HG03097 (cell line): ENCODE results near the gene ETV3L.

Experiments
- ATAC-seq: cut with Tn5 transposase; IDR thresholded peaks from one replicate; pipeline ENCODE4 v1.9.1; 2021; ENCODE audit not compliant: unreplicated experiment, low FRiP score

Gene ETV3L

DNA sequence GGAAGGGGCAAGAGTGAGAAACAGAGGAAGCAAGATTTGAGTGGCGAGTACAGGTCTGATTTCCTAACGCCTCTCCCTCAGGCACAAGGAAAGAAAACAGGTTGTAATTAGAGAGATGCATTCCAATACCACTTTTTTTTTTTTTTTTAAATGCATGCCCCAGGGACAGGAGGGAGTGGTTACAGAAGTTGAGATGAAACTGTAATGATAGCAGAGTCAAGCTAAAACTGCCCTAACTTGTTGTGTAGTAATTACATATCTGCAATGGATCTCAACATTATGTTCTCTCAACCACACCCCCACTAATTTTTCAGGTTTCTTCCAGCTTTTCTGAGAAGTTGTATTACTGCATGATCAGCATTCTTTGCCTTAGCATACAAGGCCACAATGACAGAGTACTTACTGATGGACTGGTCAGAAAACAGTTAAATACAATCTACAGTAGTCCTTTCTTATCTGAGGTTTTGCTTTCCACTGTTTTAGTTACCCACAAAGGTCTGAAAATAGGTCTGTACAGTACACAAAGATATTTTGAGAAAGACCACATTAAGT lies 33.1 kb upstream of the ETV3L start:
- no peak for ATAC-seq

DNA sequence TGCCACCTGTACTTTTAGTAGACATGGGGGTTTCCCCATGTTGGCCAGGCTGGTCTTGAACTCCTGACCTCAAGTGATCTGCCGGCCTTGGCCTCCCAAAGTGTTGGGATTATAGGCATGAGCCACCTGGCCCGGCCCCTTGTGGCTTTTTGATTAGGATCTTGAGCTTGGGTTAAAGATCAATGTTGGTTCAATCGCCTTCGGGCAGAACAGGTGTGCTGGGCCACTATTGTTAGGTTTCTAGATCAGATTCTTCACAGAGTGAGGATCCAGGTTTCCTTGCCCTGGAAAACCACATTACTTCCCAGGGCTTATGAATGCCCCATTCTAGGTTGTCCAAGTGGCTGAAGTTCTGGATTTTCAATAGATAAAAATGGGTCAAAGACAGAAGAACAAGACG lies 32.5 kb upstream of the ETV3L start:
- no peak for ATAC-seq

DNA sequence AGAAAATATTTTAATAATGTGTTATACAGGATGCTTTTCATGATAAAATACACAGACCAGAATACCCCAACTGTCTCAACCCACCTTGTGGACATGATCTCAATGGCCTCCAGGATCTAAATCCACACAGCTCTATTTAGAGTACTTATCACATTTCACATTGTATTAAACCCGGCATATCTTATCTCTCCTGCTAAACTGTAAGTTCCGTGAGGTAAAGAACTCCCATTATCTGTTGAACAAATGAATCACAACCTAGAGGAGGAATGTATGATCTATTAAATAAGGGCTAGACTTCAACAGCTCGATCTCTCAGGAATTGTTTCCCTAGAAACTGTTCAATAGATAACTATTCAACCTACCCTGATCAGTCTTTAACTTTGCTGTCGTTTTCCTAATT lies 31.7 kb upstream of the ETV3L start:
- no peak for ATAC-seq

DNA sequence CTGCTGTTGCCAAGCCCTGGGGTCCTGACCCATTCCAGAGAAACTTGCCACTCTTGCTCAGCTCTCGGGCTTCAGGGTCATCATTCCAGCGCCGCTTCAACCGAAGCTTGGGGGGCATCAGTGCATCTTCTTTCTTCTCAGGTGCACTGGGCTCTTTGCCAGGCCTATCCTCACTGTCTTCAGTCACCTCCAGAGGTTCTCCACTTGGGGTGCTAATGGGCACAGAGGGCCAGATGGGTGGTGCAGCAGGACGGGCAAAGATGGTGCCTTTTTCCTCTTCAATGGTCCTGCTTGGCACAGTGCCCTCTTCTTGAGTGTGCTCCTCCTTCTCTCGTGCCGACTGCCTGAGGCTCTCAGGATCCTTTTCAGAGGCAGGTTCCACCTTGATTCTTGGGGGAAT lies 25.2 kb upstream of the ETV3L start:
- ATAC-seq, result no peak

DNA sequence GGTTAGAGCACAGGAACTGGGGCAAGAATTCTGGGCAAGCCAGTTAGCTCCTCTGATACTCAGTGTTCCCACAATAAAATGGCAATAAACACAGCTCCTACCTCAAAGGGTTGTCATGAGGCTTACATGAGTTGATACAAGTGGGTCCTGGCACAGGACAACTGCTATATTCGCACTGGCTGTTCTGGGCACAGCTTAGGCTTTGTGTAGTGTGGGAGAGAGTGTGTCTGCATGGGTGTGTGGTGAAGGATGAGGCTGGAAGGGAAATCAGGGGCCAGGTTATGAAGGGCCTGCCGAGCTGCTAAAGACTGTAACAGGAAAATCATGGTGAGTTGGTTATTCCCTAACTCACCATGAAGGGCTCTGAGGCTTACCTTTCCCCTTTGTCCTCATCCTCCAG lies 19.8 kb upstream of the ETV3L start:
- no peak for ATAC-seq

DNA sequence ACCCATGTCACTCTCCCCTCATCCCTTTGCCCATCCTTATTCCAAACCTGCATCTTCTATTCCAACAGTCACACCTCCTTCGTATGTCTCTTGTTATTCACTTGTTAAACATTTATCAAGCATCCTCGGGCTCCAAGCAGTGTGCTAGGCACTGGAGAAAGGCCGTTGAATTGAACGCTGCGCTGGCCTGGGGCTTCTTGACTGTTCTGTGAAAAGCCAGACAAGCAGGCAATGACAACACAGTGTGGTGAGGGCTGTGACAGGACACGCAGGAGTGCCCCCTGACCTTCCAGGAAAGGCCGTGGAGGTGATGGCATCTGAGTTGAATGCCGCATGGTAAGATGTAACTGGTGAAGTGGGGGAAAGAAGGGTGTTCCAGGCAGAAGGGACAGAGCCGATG lies 19.4 kb upstream of the ETV3L start:
- ATAC-seq, result no peak

DNA sequence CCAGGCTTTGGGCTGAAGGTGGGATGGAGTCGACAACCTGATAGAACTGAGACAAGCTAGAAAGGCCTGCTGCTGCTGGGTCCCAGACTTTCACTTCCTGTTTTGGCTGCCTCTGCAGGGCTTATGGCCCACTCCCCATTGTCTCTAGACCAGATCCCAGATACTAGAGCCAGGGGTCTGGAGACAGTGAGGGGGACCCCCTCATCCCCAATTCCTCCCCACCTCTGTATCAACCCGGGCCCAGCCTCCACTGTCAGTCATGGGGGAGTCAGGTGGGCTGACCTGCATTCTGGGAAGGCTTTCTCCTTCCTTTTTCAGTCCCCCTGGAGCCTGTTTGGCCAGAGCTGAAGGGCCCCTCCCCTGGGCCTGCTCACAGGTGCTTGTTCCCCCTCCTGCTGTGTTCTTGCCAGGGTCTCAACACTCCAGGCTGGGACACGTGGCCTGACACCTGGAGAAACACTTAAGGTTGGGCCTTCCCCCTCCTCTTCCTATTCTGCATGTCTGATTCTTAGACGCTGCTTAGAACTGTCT lies 18.0 kb upstream of the ETV3L start:
- ATAC-seq, result no peak

DNA sequence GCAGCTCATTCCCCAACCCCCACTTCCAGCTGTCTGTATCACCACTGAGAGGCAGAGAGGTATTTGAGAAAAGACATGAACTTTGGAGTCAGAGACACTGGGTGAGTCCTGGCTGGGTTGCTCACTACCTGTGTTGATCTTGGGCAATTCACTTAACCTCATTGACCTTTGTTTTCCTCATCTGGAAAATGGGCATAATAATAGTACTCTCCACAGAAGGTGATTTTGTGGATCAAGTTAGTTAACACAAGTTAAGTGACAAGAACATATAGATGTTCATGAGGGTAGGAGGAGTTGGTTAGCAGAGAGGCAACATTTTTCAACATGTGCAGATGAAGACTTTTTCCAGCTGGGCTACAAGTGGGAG lies 17.1 kb upstream of the ETV3L start:
- no peak for ATAC-seq

DNA sequence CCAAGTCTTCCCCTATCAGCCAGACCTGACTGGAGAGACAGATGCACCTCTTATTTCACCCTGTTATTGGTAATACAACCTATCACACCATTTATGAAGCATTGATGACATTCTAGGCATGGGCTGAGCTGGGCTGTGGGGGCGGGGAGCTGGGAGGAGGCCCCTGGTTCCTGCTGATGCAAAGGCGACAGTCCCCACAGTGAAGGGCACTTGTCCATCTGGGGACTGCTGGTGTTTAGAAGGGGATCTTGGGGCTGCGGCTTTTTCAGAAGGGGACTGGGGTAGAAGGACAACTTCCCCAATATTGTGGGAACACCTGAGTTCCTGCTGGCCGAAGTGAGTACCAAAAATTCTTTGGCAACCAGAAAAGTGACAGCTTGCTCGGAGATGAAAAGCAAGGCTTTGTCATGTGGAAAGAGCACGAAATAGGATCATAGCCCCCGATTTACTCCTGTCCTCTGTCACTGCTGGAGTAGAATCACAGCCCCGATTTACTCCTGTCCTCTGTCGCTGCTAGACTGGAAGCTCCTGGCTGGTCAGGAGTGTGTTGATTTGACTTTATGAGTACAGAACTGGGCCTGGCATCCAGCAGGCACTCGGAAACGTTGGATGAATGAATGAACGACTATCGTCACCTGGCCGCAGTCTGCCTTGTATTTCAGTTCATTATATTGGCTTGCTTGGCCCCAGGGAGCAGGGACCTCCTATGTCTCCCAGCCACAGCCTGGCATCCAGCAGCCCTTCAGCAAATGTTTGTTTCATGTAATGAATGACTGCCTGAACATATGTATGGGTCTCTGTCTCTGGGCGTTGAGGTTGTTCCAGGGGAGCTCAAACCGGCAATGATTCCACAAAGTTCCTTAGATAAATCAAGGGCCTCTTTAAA lies 16.5 kb upstream of the ETV3L start:
- ATAC-seq, result no peak

DNA sequence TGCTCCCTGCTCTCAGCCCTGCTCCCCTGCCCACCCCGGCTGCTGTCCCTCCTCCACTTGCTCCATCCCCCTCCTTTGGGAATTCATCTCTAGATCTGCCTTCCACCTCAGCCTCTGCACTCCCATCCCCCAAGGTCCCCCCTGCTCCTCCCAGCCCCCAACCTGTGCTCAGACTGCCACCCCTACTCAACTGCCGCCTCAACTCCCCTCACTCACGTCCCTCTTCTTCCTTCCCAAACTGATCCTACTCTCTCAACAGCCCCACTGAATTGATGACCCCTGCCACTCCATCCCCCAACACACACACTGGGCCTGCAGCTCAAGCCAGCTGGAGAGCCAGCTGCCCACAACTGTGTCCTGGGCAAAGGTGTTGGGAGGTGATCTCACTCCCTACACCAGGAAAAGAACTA lies 15.8 kb upstream of the ETV3L start:
- ATAC-seq, result no peak

DNA sequence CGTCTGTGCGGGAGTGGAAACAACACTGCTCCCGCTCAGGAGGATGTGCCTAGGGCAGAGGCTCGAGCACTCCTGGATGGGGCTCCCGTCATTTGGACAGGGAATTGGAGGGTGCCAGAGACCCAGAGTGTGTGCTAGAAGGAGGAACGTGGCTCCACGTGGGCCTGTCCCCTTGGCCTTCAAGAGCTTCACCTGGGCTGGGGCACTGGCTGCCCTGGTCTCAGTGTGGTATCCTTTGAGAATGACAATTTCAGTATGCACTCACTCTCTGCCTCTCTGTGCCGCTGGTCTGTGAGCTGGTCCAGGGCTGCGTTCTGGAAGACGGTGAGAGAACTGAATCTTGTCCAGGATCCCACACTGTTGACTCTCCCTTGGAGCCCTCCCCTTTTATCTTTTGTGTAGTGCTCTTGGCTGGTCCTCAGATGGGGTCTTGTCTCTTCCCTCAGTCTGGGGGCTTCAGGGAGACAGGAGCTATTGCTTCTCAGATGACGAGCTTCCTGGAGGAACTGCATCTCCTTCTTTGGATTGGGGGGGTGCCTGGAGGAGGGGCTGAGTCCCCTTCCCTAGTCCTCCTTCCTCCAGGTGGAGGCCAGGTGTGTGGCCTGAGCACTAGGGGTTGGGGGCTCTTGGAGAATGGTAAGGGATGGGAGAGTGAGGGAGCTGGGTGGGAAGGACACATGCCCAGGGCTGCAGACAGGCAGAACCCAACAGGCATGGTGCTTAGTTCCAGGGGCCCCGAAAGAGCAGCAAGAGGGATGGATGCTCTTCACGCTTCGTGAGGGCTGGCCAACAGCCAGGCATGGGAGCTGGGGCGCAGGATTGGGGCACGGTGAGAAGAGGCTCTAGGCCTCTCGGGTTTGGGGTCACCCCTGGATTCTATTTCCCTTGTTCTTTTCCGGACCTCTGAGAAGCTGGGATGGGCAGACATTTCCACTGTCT lies 14.8 kb upstream of the ETV3L start:
- ATAC-seq, result no peak

DNA sequence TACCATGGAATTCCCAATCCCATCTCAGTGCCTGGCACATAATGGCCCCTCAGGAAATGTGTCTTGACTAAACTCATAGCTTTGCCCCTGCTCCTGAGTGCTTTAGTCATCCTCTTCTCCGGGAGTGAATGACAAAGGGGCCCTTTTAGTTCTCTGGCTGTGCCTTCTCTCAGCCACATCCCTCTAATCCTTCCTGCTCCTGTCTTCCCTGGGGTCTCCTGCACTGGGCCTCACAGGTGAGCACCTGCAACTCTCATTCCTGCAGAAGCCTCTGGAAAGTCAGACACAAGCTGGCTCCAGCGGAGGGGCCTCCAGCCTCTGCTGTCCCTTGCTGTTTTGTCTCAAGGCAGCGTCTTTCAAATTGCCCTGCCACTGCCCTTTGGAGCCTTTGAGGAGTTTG lies 14.0 kb upstream of the ETV3L start:
- ATAC-seq, result no peak

DNA sequence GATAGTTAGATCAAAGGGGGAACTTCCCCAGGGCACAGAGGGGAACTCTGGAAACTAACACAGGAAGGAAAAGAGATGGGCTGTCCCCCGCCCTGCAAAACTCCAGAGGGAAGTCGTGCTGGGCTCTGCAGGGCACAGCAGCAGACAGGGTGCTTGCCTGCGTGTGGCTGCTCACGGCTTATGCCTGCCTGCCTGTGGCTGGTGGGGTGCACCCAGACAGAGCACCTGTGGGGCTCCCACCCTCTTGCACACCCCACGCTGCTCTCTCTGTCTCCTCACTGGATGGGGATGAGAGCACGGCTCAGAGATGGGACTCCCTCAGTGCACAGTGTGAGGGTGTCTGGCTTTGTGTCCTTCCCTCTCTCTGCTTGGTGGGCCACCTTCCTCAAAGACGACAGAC lies 13.5 kb upstream of the ETV3L start:
- no peak for ATAC-seq

DNA sequence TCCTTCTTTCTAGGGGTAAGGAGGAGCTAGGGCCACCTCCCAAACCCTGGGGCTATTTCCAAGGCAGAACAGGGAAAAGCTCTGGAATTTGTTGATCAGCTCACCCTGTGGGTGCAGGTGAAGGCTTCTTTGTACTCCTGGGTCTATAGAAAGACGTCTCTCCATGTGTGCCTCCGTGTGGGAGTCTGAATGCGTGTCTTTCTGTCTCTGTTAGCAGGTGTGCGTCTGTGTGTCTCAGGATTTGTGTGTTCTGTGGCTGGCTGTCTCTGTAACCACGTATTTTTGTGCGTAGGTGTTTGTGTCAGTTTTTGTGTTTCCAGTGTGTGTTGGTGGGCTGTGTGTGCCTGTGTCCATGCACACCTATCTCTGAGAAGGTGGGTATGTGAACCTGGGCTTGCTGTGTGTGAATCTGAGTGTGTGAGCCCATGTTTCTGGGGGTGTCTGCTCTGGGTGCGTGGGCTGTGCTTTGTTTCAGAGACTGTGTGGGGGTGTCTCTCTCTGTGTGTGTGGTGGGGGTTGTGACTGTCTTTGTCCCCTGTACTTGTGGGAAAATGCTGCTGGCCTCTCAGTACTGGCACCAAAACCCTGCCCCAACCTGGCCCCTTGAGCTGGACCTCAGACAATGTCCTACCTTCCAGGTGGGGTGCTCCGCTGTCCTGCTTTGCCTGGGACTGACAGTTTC lies 12.7 kb upstream of the ETV3L start:
- ATAC-seq, result no peak

DNA sequence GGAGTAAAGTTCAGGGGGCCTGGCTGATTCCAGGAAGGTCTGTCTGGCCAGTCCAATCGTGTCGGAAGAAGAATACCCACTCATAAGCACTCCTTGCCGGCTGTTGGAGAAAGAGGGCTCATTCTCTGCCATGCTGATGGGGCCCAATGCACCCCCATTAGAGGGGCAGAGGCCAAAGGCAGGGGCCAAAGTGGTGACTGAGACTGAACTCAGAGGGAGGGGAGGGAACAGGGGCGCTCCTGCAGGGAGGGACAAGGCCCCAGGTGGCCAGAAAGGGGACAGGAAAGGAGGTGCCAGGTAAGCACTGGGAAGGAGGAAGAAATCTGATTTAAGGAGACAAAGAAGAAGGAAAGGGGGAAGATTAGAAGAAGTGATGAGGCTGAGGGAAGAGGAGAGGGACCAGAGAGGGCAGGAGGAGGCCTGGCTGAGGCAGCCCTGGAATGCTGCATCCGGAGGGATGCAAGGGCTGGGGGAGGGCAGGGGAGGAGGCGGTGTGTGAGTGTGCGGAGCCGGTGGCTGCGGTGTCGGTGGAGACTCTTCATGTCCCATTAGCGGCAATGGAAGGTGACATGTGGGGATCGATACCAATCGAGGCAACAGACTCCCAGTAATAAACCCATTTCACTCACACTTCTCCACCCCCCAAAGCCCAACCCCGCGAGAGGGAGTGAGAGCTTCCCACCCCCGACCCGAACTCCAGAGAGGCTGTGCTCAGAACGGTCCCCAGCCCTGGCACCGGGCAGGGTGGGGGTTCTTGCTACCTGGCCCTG lies 12.0 kb upstream of the ETV3L start:
- no peak for ATAC-seq

DNA sequence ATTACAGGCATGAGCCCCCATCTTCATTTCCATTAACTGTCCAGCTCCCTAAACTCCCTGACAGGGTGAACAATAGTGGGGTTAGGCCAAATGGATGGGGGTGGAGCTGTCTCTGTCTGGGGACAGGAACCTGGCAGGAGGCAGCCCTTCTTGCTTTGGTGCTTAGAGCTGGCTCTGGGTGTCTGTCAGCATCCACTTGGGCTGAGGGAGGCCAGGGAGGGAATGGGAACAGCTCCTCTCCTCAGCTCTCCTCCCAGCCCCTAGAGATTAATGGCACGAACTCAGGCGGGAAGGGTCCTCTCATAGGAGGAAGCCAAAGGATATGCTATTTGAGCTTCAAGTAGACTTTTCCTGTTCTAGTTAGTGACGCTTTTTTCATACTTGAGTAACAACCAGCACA lies 11.1 kb upstream of the ETV3L start:
- no peak for ATAC-seq

DNA sequence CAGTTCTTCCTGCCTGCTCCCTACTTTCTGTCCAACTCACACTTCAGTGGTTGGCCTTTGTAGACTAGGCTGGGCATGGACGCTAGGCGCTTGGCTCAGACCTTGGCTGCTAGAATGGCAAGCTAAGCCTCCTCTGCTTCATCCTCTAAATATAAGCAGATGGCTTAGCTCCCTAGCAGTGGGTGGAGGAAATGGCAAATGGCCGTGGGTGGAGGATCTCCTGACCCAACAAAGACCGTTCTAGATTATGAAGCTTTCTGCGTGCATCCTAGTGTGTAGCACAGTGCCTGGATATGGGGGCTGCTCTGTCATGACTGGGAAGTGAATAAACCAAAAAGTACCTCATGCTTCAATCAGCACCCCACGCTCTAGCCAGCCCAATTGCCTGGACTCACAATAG lies 10.4 kb upstream of the ETV3L start:
- no peak for ATAC-seq

DNA sequence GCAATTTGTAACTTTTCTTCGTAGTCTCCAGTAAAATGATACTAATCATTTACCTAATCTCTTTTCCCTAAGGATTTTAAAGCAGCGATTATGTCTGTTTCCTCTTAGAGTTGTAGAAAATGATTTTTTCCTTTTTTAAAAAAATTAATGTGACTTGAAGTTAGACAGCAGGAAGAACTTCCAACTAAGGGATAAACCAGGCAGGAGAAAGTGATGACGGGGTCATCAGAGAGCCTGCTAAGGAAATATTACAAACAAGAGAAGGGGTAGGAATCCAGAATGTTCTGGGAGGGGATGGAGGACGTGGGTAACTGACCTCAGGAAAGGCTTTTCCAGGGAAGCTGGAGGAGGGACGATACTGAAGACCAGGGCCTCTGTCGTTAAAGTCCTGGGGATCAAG lies 8.8 kb upstream of the ETV3L start:
- no peak for ATAC-seq

DNA sequence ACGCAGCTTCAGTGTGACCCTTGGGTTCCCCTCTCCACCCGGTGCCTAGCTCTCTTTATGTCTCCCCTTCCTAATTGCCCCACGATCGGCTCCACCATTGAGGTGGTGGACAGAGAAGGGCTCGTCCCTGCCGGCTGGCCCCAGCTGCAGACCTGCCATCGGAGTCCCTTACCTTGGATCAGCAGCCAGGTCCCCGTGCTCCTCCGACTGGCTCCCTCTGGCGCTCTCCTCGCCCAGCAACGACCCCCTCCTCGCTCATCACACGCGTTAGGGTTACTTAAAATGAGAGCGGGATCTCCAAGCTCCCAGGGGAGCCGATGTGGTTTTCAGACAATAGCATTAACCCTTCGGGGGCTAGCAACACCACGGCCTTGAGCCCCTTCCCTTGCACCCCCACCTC lies 8.1 kb upstream of the ETV3L start:
- ATAC-seq, result no peak

DNA sequence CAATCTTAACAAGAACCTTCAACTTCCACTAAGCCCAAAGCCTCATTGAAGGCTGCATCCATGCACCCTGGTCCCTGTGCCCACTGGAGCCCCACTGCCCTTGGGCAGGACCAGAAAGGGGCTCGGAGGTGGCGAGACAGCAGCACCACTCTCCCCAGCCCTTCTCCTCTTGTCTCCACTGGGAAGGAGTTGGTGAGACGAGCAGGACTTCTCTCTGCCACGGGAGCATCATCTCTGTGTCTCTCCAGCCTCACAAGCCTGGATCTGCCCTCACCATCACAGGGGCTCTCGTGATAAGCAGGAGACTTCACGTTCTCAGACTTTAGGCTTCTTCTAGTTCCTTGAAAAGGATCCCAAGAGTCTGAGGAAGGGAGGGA lies 7.2 kb upstream of the ETV3L start:
- no peak for ATAC-seq
